SK-N-SH (cell line): Measurements from ENCODE around the gene CBLB. TPM values are rescaled to one million over a fixed set of nuclear protein-coding genes. Genes with fewer than 3 reads are reported as not detected.
A peak's percentile ranks its signal among the peaks of the same experiment; 100 is the strongest.

Source experiments
- CTCF ChIA-PET: fragments of 300-600, 350-600 bp; formaldehyde crosslinking; extraction: SDS; loops from one replicate; lab custom pipeline; 2021; lab: Yijun Ruan, JAX
- POLR2A ChIA-PET: fragments of 350-600 bp; sonication (Branson Sonifier 250); formaldehyde crosslinking; extraction: SDS; loops from one replicate; lab custom pipeline; 2020; ENCODE audit warnings: antibody characterized with exemption, inconsistent platforms; lab: Yijun Ruan, JAX
- DNase-seq: peaks from one replicate; pipeline ENCODE4 v3.0.0; 2012
- H2AFZ ChIP-seq: fragments of 200-600 bp; sonication (generic); 2 replicates; pipeline ENCODE4 v1.8.1; 2016; ENCODE audit warnings: antibody characterized with exemption, mild to moderate bottlenecking, low read depth
- H3F3A ChIP-seq: fragments of 200-600 bp; sonication (generic); replicated peaks from 2 replicates; pipeline ENCODE3; 2016; ENCODE audit warnings: antibody characterized with exemption, mild to moderate bottlenecking; ENCODE audit not compliant: insufficient read depth
- H3K27ac ChIP-seq, 2 experiments: fragments of 200-500 bp in 1 of 2; fragments of 200-600 bp in 1 of 2; sonication (Bioruptor generic) in 1 of 2; sonication (generic), shearing (Covaris generic) in 1 of 2; 2 replicates each; pipeline versions ENCODE4 v1.5.1 to v1.6.1; 2014 to 2016; ENCODE audit warnings: low read depth in 2 of 2, inconsistent platforms in 1 of 2, low read length in 1 of 2, mild to moderate bottlenecking in 1 of 2, mixed read lengths in 1 of 2
- H3K27me3 ChIP-seq: fragments of 200-600 bp; sonication (generic), shearing (Covaris generic); 2 replicates; pipeline ENCODE4 v1.6.1; 2016; ENCODE audit warnings: mixed run types; ENCODE audit not compliant: insufficient read depth
- H3K36me3 ChIP-seq, 2 experiments: fragments of 200-500 bp in 1 of 2; fragments of 200-600 bp in 1 of 2; sonication (Bioruptor generic) in 1 of 2; sonication (generic) in 1 of 2; replicated peaks in 1 of 2; 2 replicates each; pipeline versions ENCODE3 to v1.5.1; 2014 to 2016; ENCODE audit warnings: low read length in 1 of 2, mild to moderate bottlenecking in 1 of 2; ENCODE audit not compliant: insufficient read depth in 2 of 2, control insufficient read depth in 1 of 2
- H3K4me1 ChIP-seq, 2 experiments: fragments of 200-500 bp in 1 of 2; fragments of 200-600 bp in 1 of 2; sonication (Bioruptor generic) in 1 of 2; sonication (generic), shearing (Covaris generic) in 1 of 2; 2 replicates each; pipeline versions ENCODE4 v1.5.1 to v1.6.1; 2014 to 2016; ENCODE audit warnings: low read depth in 1 of 2, low read length in 1 of 2, mixed run types in 1 of 2; ENCODE audit not compliant: insufficient read depth in 2 of 2, control insufficient read depth in 1 of 2
- H3K4me2 ChIP-seq: fragments of 200-600 bp; sonication (generic), shearing (Covaris generic); 2 replicates; pipeline ENCODE4 v1.6.1; 2017; ENCODE audit warnings: mixed run types
- H3K4me3 ChIP-seq, 2 experiments: fragments of 200-500 bp in 1 of 2; fragments of 200-600 bp in 1 of 2; sonication (Bioruptor generic) in 1 of 2; sonication (generic), shearing (Covaris generic) in 1 of 2; 2 replicates each; pipeline versions ENCODE4 v1.5.1 to v1.8.1; 2014 to 2016; ENCODE audit warnings: low read depth in 2 of 2, inconsistent platforms in 1 of 2, low read length in 1 of 2, mild to moderate bottlenecking in 1 of 2, mixed read lengths in 1 of 2, moderate library complexity in 1 of 2
- H3K79me2 ChIP-seq: fragments of 200-600 bp; sonication (generic); 2 replicates; pipeline ENCODE4 v1.8.1; 2017; ENCODE audit warnings: mild to moderate bottlenecking; ENCODE audit not compliant: insufficient read depth
- H3K9ac ChIP-seq: fragments of 200-600 bp; sonication (generic); 2 replicates; pipeline ENCODE4 v1.6.1; 2017; ENCODE audit warnings: mixed run types
- H3K9me2 ChIP-seq: fragments of 200-600 bp; sonication (generic); 2 replicates; pipeline ENCODE4 v1.6.1; 2017; ENCODE audit warnings: mixed run types
- H3K9me3 ChIP-seq: fragments of 200-600 bp; sonication (generic); 2 replicates; pipeline ENCODE4 v1.6.1; 2017; ENCODE audit warnings: mixed run types, mild to moderate bottlenecking, moderate library complexity
- H4K20me1 ChIP-seq: fragments of 200-600 bp; sonication (generic); 2 replicates; pipeline ENCODE4 v1.6.1; 2017; ENCODE audit warnings: mild to moderate bottlenecking, mixed run types; ENCODE audit not compliant: insufficient read depth
- CTCF ChIP-seq: fragments of 200-600 bp; sonication (generic); IDR thresholded peaks from 2 replicates; pipeline ENCODE4 v1.6.1; 2017; ENCODE audit warnings: antibody characterized with exemption, mild to moderate bottlenecking, moderate library complexity
- ELF1 ChIP-seq: IDR thresholded peaks from 2 replicates; pipeline ENCODE4 v1.4.0; 2012
- FOSL2 ChIP-seq: IDR thresholded peaks from 2 replicates; pipeline ENCODE4 v1.4.0; 2012; ENCODE audit warnings: low read depth, mild to moderate bottlenecking, moderate library complexity, borderline replicate concordance
- FOXJ3 ChIP-seq: sonication (generic); formaldehyde crosslinking; IDR thresholded peaks from 2 replicates; pipeline ENCODE4 v1.5.1; 2020; ENCODE audit warnings: mild to moderate bottlenecking, missing genetic modification reagents
- FOXM1 ChIP-seq: IDR thresholded peaks from 2 replicates; pipeline ENCODE4 v1.4.0; 2012; ENCODE audit warnings: low read depth, mild to moderate bottlenecking
- NFIC ChIP-seq: IDR thresholded peaks from 2 replicates; pipeline ENCODE4 v1.4.0; 2012; ENCODE audit warnings: borderline replicate concordance
- NRF1 ChIP-seq: IDR thresholded peaks from 2 replicates; pipeline ENCODE4 v1.6.1; 2012; ENCODE audit warnings: low read depth, mild to moderate bottlenecking, low read length
- REST ChIP-seq: IDR thresholded peaks from 2 replicates; pipeline ENCODE4 v1.6.1; 2012; ENCODE audit warnings: mild to moderate bottlenecking, low read depth, low read length, moderate library complexity
- RXRA ChIP-seq: IDR thresholded peaks from 2 replicates; pipeline ENCODE4 v1.4.0; 2012; ENCODE audit warnings: low read depth, mild to moderate bottlenecking, borderline replicate concordance
- SIN3A ChIP-seq: IDR thresholded peaks from 2 replicates; pipeline ENCODE4 v1.6.1; 2012; ENCODE audit warnings: low read depth, mild to moderate bottlenecking, low read length, moderate library complexity, borderline replicate concordance
- TCF12 ChIP-seq: IDR thresholded peaks from 2 replicates; pipeline ENCODE4 v1.4.0; 2012
- USF1 ChIP-seq: IDR thresholded peaks from 2 replicates; pipeline ENCODE4 v1.4.0; 2012; ENCODE audit warnings: low read depth, borderline replicate concordance
- WGBS: methylation state at CpG from one replicate; pipeline ENCODE4 v1.1.6; 2017; ENCODE audit warnings: low lambda C conversion rate; 5-methylcytosine and 5-hydroxymethylcytosine counted together
- polyA plus RNA-seq, 3 experiments: library from polyadenylated mRNA; depleted of rRNA; stranded (reverse); fragments of >200 nt; gene quantifications; 2 replicates each; pipeline ENCODE4 v1.2.3, GENCODE V29; 2012

Gene CBLB
- polyA plus RNA-seq, 1 of the 3 experiments (the other 2 are of a cell fraction): 4.4 TPM

GRCh38 chr3:105826778-105827634 is 41.8 kb downstream of the CBLB start:
- Histone ChIP-seq H3K36me3 (peaks cover 2 to 27% of the 10 kb centered on the region in 2 experiments), H3K9me2 (no peaks in the 10 kb centered on the region), H3K4me2 (no peak overlapping the region), H3K4me3 (no peak overlapping the region), H3K27ac (peak overlapping the region in 1 of 2 experiments; percentile 50; a peak in 1 of 4 replicates), H2AFZ (no peak overlapping the region), H3K9me3 (no peaks in the 10 kb centered on the region), H3K9ac (no peak overlapping the region), H3K79me2 (peaks cover 39% of the 10 kb centered on the region), H3K4me1 (peaks cover 0 to 30% of the 10 kb centered on the region in 2 experiments; a peak in 2 of 4 replicates), H3K27me3 (no peaks in the 10 kb centered on the region), H3F3A (peaks cover 20% of the 10 kb centered on the region), H4K20me1 (no peaks in the 10 kb centered on the region)
- 87% methylated on average over 6 of the region's 6 CpGs for WGBS
- TF ChIP-seq FOXJ3: no peak
- no peak for TF ChIP-seq RXRA
- TF ChIP-seq FOSL2: no peak
- TF ChIP-seq NFIC: no peak
- TF ChIP-seq CTCF: no peak
- no peak for TF ChIP-seq NRF1
- no peak for TF ChIP-seq USF1
- TF ChIP-seq ELF1: no peak
- no peak for TF ChIP-seq FOXM1
- no peak for TF ChIP-seq SIN3A
- no peak for TF ChIP-seq REST
- TF ChIP-seq TCF12: no peak
- CTCF ChIA-PET: interaction anchor here (1.2 kb wide), 1 partner anchor 11 kb away, joined by 5 read pairs; no protein-coding TSS in a partner anchor
- no peak for DNase-seq
- POLR2A ChIA-PET: no interaction called here
